MM.1S (cell line): ENCODE measurements around the gene DDX24.
A peak's percentile ranks its signal among the peaks of the same experiment; 100 is the strongest.

Experiments
- DNase-seq: peaks from one replicate; pipeline ENCODE4 v3.0.0-alpha.2; 2015
- H2AFZ ChIP-seq: fragments of 300-600 bp; sonication (generic); 2 replicates; pipeline ENCODE4 v1.6.0; 2016; ENCODE audit warnings: antibody characterized with exemption, low read length
- H3F3A ChIP-seq: fragments of 300-600 bp; sonication (generic); 2 replicates; pipeline ENCODE4 v1.6.1; 2016; ENCODE audit warnings: mild to moderate bottlenecking, antibody characterized with exemption, low read length, moderate library complexity, mixed read lengths; ENCODE audit not compliant: insufficient read depth
- H3K27ac ChIP-seq: fragments of 300-600 bp; sonication (generic); 2 replicates; pipeline ENCODE4 v1.5.1; 2016; ENCODE audit warnings: mild to moderate bottlenecking, low read length
- H3K27me3 ChIP-seq: fragments of 300-600 bp; sonication (generic); replicated peaks from 2 replicates; pipeline ENCODE4 v1.6.0; 2016; ENCODE audit warnings: low read length; ENCODE audit not compliant: insufficient read depth
- H3K36me3 ChIP-seq: fragments of 300-600 bp; sonication (generic); replicated peaks from 2 replicates; pipeline ENCODE4 v1.6.1; 2016; ENCODE audit warnings: mild to moderate bottlenecking, low read length, mixed read lengths; ENCODE audit not compliant: insufficient read depth
- H3K4me1 ChIP-seq: fragments of 300-600 bp; sonication (generic); 2 replicates; pipeline ENCODE4 v1.6.1; 2016; ENCODE audit warnings: low read length, mixed read lengths
- H3K4me2 ChIP-seq: fragments of 300-600 bp; sonication (generic); 2 replicates; pipeline ENCODE4 v1.6.0; 2016; ENCODE audit warnings: low read depth, low read length
- H3K4me3 ChIP-seq: fragments of 300-600 bp; sonication (generic); 2 replicates; pipeline ENCODE4 v1.5.1; 2016; ENCODE audit warnings: low read length, mixed read lengths
- H3K79me2 ChIP-seq: fragments of 300-600 bp; sonication (generic); 2 replicates; pipeline ENCODE4 v1.6.1; 2016; ENCODE audit warnings: mixed run types, low read length, mixed read lengths
- H3K9ac ChIP-seq: fragments of 300-600 bp; sonication (generic); 2 replicates; pipeline ENCODE4 v1.6.1; 2016; ENCODE audit warnings: low read length, mixed read lengths
- H3K9me2 ChIP-seq: fragments of 300-600 bp; sonication (generic); replicated peaks from 2 replicates; pipeline ENCODE4 v1.6.1; 2016; ENCODE audit warnings: mild to moderate bottlenecking, low read length, mixed read lengths; ENCODE audit not compliant: insufficient read depth
- H3K9me3 ChIP-seq: fragments of 300-600 bp; sonication (generic); replicated peaks from 2 replicates; pipeline ENCODE4 v1.6.1; 2016; ENCODE audit warnings: mild to moderate bottlenecking, low read length, mixed read lengths; ENCODE audit not compliant: insufficient read depth
- H4K20me1 ChIP-seq: fragments of 300-600 bp; sonication (generic); 2 replicates; pipeline ENCODE4 v1.6.1; 2016; ENCODE audit warnings: mild to moderate bottlenecking, low read length, moderate library complexity, mixed read lengths; ENCODE audit not compliant: insufficient read depth
- EZH2 ChIP-seq: fragments of 300-600 bp; sonication (generic); optimal IDR thresholded peaks from 2 replicates; pipeline ENCODE3; 2017; ENCODE audit warnings: low read depth, mild to moderate bottlenecking, antibody characterized with exemption, low read length, mixed read lengths
- EZH2phosphoT487 ChIP-seq: fragments of 300-600 bp; sonication (generic); IDR thresholded peaks from 2 replicates; pipeline ENCODE4 v1.6.1; 2018; ENCODE audit warnings: antibody characterized with exemption, low read length
- TF ChIP-seq, protein P1 (sequence below): fragments of 300-600 bp; sonication (generic); IDR thresholded peaks from 2 replicates; pipeline ENCODE4 v1.5.1; 2016; ENCODE audit warnings: antibody characterized with exemption, low read length, mixed read lengths

Gene DDX24

DNA sequence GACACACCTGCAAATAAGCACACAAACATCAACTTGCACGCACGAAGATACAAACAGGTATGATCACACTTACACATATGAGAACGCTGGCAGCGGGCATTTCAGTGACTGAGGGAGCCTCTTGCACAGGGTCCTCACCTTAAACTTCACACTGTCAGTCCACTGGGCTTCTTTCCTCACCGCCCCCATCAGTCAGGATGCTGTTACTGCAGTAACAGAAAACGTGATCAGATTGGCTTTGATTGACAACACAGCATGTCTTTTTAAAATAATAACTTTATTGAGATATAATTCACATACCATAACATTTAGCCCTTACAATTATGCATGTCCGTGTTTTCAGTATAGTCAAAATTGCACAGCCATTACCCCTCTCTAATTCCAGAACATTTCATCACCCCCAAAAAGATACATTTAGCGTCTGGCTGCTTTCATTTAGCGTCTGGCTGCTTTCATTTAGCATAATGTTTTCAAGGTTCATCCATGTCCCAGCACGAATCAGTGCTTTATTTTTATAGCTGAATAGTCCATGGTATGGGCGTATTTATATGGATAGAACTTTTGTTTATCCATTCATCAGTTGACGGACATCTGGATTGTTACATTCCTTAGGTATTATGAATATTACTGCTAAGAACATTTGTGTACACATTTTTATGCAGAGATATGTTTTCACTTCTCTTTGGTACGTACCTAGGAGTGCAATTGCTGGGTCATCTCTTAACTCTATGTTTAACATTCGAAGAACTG is 75.5 kb downstream of the DDX24 start:
- DNase-seq: no peak
- peaks cover 23% of the 10 kb centered on the region for H3K4me1 ChIP-seq
- H3K9ac ChIP-seq: no peak overlapping the region
- H3K79me2 ChIP-seq: no peaks in the 10 kb centered on the region
- no peaks in the 10 kb centered on the region for H3K9me2 ChIP-seq
- no peaks in the 10 kb centered on the region for H4K20me1 ChIP-seq
- peaks cover 20% of the 10 kb centered on the region for H3F3A ChIP-seq
- no peak overlapping the region for H2AFZ ChIP-seq
- no peaks in the 10 kb centered on the region for H3K36me3 ChIP-seq
- no peak overlapping the region for H3K4me3 ChIP-seq
- no peak for TF ChIP-seq EZH2
- TF ChIP-seq, protein P1, sequence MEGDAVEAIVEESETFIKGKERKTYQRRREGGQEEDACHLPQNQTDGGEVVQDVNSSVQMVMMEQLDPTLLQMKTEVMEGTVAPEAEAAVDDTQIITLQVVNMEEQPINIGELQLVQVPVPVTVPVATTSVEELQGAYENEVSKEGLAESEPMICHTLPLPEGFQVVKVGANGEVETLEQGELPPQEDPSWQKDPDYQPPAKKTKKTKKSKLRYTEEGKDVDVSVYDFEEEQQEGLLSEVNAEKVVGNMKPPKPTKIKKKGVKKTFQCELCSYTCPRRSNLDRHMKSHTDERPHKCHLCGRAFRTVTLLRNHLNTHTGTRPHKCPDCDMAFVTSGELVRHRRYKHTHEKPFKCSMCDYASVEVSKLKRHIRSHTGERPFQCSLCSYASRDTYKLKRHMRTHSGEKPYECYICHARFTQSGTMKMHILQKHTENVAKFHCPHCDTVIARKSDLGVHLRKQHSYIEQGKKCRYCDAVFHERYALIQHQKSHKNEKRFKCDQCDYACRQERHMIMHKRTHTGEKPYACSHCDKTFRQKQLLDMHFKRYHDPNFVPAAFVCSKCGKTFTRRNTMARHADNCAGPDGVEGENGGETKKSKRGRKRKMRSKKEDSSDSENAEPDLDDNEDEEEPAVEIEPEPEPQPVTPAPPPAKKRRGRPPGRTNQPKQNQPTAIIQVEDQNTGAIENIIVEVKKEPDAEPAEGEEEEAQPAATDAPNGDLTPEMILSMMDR: peak; percentile 29
- H3K27ac ChIP-seq: no peak overlapping the region
- H3K4me2 ChIP-seq: no peak overlapping the region
- H3K9me3 ChIP-seq: no peaks in the 10 kb centered on the region
- no peaks in the 10 kb centered on the region for H3K27me3 ChIP-seq

DNA sequence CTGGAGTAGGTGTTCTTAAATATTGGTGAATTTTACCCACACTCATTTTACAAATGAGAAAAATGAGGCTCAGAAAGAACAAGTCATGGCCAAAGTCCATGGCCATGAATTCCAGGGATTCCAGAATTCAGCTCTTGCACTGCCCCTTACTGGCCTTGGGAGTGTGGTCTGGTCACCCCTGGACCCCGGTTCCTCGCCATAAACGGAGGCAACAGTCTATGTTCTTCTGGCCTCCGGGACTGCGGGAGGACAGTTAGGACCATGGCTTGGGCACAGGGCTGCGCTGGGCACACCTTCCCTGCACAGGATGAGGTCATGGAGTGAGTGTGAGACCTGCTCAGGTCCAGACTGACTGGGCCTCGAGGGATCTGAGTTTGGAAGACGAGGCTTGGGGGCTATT is 77.0 kb downstream of the DDX24 start:
- Histone ChIP-seq H3K27me3 (no peaks in the 10 kb centered on the region), H4K20me1 (no peaks in the 10 kb centered on the region), H3K4me3 (no peak overlapping the region)

DNA sequence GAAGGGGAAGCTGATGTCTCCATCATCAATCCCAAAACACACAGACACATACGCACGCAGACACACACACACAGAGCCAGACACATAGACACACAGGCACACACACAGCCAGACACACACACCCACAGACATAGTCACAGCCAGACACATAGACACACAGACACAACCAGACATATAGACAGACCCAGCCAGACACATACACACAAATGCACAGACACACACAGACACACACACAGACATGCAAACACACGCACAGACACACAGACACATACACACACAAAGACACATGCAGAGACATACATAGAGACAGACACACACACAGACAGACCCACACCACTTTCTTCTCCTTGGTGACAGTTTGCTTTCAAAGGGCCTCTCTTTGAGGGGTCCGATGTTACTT is 77.6 kb downstream of the DDX24 start:
- Histone ChIP-seq H3K27ac (no peak overlapping the region), H3K9me3 (no peaks in the 10 kb centered on the region), H2AFZ (no peak overlapping the region), H3K36me3 (no peaks in the 10 kb centered on the region), H3K27me3 (no peaks in the 10 kb centered on the region), H3K4me1 (peaks cover 7% of the 10 kb centered on the region), H3K4me3 (no peak overlapping the region), H4K20me1 (no peaks in the 10 kb centered on the region), H3F3A (peaks cover 4% of the 10 kb centered on the region; the same call in 1 of the 2 replicates), H3K79me2 (no peaks in the 10 kb centered on the region), H3K9ac (no peak overlapping the region), H3K9me2 (no peaks in the 10 kb centered on the region), H3K4me2 (no peak overlapping the region)
- no peak for DNase-seq
- TF ChIP-seq EZH2 (no peak), EZH2phosphoT487 (no peak)
- TF ChIP-seq, protein P1: no peak

More for the DNA sequence above, 77.0 kb downstream of the DDX24 start:
- Histone ChIP-seq H3K4me2 (no peak overlapping the region), H3K79me2 (no peaks in the 10 kb centered on the region), H3K4me1 (peaks cover 14% of the 10 kb centered on the region), H3F3A (peaks cover 10% of the 10 kb centered on the region; the same call in 1 of the 2 replicates), H3K27ac (no peak overlapping the region), H3K9me3 (no peaks in the 10 kb centered on the region), H3K36me3 (no peaks in the 10 kb centered on the region), H3K9ac (no peak overlapping the region), H2AFZ (no peak overlapping the region), H3K9me2 (no peaks in the 10 kb centered on the region)
- TF ChIP-seq EZH2phosphoT487 (no peak), EZH2 (no peak)
- TF ChIP-seq, protein P1: no peak
- DNase-seq: no peak
